ENCODE results near the gene CDC73.

The CDC73 gene

GRCh38 chr1:193299038-193299437 lies 177.2 kb downstream of the CDC73 start:
- DNase-seq = no peak

- no peak for DNase-seq
Measured at GRCh38 chr1:193301746-193302145, 179.9 kb downstream of the CDC73 start.

GRCh38 chr1:193303849-193304248 lies 182.0 kb downstream of the CDC73 start:
- no peak for DNase-seq

All from activated CD4-positive, alpha-beta T cell treated with anti-CD3 and anti-CD28 coated beads for 48 hours (primary cell).